ENCODE data around the gene TSPAN12. TPM values are rescaled to one million over a fixed set of nuclear protein-coding genes. Genes with fewer than 3 reads are reported as not detected.

TSPAN12 gene
- total and polyA plus RNA-seq, 2 of the 8 experiments (the other 6 are each of a cell fraction or from before 2014, with no cell fraction given) = 6.1 to 17.9 TPM

DNA sequence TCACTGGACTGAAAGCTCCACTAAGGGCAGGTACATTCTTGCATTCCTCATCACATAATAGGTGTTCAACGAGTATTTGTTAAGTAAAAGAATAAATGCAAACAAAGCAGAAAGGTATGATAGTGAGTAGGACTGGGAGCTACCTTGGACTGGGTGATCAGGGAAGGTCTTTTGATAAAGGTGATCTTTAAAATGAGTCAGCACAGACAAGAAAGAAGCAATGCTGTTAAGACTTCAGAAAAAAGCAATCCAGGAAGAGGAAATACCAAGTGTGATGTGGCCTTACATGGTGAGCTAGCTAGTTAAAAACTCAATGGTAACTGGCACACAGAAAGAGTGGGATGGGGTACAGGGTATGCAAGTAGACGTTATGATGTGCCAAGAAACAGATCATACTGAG lies 40.1 kb downstream of the TSPAN12 start (continued):
- TF ChIP-seq, protein P1, sequence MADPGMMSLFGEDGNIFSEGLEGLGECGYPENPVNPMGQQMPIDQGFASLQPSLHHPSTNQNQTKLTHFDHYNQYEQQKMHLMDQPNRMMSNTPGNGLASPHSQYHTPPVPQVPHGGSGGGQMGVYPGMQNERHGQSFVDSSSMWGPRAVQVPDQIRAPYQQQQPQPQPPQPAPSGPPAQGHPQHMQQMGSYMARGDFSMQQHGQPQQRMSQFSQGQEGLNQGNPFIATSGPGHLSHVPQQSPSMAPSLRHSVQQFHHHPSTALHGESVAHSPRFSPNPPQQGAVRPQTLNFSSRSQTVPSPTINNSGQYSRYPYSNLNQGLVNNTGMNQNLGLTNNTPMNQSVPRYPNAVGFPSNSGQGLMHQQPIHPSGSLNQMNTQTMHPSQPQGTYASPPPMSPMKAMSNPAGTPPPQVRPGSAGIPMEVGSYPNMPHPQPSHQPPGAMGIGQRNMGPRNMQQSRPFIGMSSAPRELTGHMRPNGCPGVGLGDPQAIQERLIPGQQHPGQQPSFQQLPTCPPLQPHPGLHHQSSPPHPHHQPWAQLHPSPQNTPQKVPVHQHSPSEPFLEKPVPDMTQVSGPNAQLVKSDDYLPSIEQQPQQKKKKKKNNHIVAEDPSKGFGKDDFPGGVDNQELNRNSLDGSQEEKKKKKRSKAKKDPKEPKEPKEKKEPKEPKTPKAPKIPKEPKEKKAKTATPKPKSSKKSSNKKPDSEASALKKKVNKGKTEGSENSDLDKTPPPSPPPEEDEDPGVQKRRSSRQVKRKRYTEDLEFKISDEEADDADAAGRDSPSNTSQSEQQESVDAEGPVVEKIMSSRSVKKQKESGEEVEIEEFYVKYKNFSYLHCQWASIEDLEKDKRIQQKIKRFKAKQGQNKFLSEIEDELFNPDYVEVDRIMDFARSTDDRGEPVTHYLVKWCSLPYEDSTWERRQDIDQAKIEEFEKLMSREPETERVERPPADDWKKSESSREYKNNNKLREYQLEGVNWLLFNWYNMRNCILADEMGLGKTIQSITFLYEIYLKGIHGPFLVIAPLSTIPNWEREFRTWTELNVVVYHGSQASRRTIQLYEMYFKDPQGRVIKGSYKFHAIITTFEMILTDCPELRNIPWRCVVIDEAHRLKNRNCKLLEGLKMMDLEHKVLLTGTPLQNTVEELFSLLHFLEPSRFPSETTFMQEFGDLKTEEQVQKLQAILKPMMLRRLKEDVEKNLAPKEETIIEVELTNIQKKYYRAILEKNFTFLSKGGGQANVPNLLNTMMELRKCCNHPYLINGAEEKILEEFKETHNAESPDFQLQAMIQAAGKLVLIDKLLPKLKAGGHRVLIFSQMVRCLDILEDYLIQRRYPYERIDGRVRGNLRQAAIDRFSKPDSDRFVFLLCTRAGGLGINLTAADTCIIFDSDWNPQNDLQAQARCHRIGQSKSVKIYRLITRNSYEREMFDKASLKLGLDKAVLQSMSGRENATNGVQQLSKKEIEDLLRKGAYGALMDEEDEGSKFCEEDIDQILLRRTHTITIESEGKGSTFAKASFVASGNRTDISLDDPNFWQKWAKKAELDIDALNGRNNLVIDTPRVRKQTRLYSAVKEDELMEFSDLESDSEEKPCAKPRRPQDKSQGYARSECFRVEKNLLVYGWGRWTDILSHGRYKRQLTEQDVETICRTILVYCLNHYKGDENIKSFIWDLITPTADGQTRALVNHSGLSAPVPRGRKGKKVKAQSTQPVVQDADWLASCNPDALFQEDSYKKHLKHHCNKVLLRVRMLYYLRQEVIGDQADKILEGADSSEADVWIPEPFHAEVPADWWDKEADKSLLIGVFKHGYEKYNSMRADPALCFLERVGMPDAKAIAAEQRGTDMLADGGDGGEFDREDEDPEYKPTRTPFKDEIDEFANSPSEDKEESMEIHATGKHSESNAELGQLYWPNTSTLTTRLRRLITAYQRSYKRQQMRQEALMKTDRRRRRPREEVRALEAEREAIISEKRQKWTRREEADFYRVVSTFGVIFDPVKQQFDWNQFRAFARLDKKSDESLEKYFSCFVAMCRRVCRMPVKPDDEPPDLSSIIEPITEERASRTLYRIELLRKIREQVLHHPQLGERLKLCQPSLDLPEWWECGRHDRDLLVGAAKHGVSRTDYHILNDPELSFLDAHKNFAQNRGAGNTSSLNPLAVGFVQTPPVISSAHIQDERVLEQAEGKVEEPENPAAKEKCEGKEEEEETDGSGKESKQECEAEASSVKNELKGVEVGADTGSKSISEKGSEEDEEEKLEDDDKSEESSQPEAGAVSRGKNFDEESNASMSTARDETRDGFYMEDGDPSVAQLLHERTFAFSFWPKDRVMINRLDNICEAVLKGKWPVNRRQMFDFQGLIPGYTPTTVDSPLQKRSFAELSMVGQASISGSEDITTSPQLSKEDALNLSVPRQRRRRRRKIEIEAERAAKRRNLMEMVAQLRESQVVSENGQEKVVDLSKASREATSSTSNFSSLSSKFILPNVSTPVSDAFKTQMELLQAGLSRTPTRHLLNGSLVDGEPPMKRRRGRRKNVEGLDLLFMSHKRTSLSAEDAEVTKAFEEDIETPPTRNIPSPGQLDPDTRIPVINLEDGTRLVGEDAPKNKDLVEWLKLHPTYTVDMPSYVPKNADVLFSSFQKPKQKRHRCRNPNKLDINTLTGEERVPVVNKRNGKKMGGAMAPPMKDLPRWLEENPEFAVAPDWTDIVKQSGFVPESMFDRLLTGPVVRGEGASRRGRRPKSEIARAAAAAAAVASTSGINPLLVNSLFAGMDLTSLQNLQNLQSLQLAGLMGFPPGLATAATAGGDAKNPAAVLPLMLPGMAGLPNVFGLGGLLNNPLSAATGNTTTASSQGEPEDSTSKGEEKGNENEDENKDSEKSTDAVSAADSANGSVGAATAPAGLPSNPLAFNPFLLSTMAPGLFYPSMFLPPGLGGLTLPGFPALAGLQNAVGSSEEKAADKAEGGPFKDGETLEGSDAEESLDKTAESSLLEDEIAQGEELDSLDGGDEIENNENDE (IDR thresholded peaks at IDR 0.05; ENCODE audit: insufficient replicate concordance, low read length) = no peak
- TF ChIP-seq RBBP5 (IDR thresholded peaks at IDR 0.05; ENCODE audit: borderline replicate concordance, low read depth, low read length) (no peak), BCL11A (IDR thresholded peaks at IDR 0.05; ENCODE audit: low read depth in 2 of 2, low read length in 2 of 2) (no peak), SP4 (IDR thresholded peaks at IDR 0.05; ENCODE audit: low read length) (no peak)
- TF ChIP-seq, protein P2, sequence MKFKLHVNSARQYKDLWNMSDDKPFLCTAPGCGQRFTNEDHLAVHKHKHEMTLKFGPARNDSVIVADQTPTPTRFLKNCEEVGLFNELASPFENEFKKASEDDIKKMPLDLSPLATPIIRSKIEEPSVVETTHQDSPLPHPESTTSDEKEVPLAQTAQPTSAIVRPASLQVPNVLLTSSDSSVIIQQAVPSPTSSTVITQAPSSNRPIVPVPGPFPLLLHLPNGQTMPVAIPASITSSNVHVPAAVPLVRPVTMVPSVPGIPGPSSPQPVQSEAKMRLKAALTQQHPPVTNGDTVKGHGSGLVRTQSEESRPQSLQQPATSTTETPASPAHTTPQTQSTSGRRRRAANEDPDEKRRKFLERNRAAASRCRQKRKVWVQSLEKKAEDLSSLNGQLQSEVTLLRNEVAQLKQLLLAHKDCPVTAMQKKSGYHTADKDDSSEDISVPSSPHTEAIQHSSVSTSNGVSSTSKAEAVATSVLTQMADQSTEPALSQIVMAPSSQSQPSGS (IDR thresholded peaks at IDR 0.05; ENCODE audit: low read length) = no peak

Measured in H1 (cell line).